Thyroid gland (tissue), 4 donors: ENCODE results near the gene APOO. TPM values are rescaled to one million over a fixed set of nuclear protein-coding genes. Genes with fewer than 3 reads are reported as not detected.
"Not testable (repeated sequence)": the region's sequence is repeated elsewhere in the genome, so short reads cannot be mapped to it uniquely, and the experiment has no call there.

ENCODE experiments used
- DNase-seq, 2 donors: peaks; one replicate each; pipeline ENCODE4 v3.0.0-alpha.2; 2019
- H3K27ac ChIP-seq, 3 donors: fragments of 200-600 bp; sonication (generic); 1 replicate in 2 of 3; 2 replicates in 1 of 3; pipeline ENCODE4 v1.5.1; 2016 to 2019; ENCODE audit warnings: mild to moderate bottlenecking in 1 of 3, moderate library complexity in 1 of 3
- H3K27me3 ChIP-seq: fragments of 200-600 bp; sonication (generic); one replicate; pipeline ENCODE4 v1.5.1; 2019
- H3K36me3 ChIP-seq, 2 donors: fragments of 200-600 bp; sonication (generic); one replicate each; pipeline ENCODE4 v1.5.1; 2016 to 2019
- H3K4me1 ChIP-seq, 2 donors: fragments of 200-600 bp; sonication (generic); one replicate each; pipeline ENCODE4 v1.5.1; 2017 to 2019
- H3K4me3 ChIP-seq, 3 donors: fragments of 200-600 bp; sonication (generic); replicated peaks in 1 of 3; 1 replicate in 2 of 3; 2 replicates in 1 of 3; pipeline ENCODE4 v1.5.1; 2016; ENCODE audit warnings: mild to moderate bottlenecking in 1 of 3
- H3K9me3 ChIP-seq: fragments of 200-600 bp; sonication (generic); one replicate; pipeline ENCODE4 v1.5.1; 2017
- CTCF ChIP-seq, 6 experiments: fragments of 200-600 bp in 3 of 6; fragments of 450-650 bp in 3 of 6; sonication (generic) in 3 of 6; IDR thresholded peaks; one replicate each; pipeline ENCODE4 v1.5.1; 2016 to 2019; ENCODE audit warnings: antibody characterized with exemption in 6 of 6, mild to moderate bottlenecking in 2 of 6, inconsistent platforms in 1 of 6, moderate library complexity in 1 of 6
- POLR2A ChIP-seq, 2 donors: fragments of 450-650 bp; IDR thresholded peaks; one replicate each; pipeline ENCODE4 v1.6.1; 2017; ENCODE audit warnings: antibody characterized with exemption in 2 of 2, mild to moderate bottlenecking in 2 of 2, moderate library complexity in 1 of 2
- WGBS, 2 donors: methylation state at CpG; one replicate each; pipeline ENCODE4 v1.1.5; 2017; 5-methylcytosine and 5-hydroxymethylcytosine counted together
- intact Hi-C: fragments of 100-400 bp; cut with DNase I; formaldehyde crosslinking; loops from one replicate; pipeline ENCODE4 v1.15.1; 2023
- total RNA-seq, 4 donors: library from RNA; depleted of rRNA; stranded (reverse); fragments of >200 nt; gene quantifications; one replicate each; pipeline ENCODE4 v1.2.3, GENCODE V29; 2016

APOO gene
- total RNA-seq, 4 donors from 2014 or later = 12.6 to 34.8 (median 22.5) TPM

- 96 to 100% methylated on average over 2 of the region's 2 CpGs for WGBS, 2 donors
- no peak for DNase-seq
- TF ChIP-seq POLR2A (IDR thresholded peaks at IDR 0.05) (no peak), CTCF (IDR thresholded peaks at IDR 0.05) (no peak)
- Histone ChIP-seq H3K27me3 (no peaks in the 10 kb centered on the region), H3K36me3 (no peaks in the 10 kb centered on the region), H3K4me1 (no peaks in the 10 kb centered on the region), H3K4me3 (no peak overlapping the region), H3K9me3 (no peaks in the 10 kb centered on the region), H3K27ac (no peak overlapping the region)
- intact Hi-C loops = no loop called here
Measured at GRCh38 chrX:23870041-23870440, 37.7 kb downstream of the APOO start.

- 43 to 80% methylated on average over 1 to 3 of the region's 5 CpGs for WGBS, 2 donors
- peak; percentile 46 to 56 for DNase-seq
- no peaks in the 10 kb centered on the region for H3K9me3 ChIP-seq
- H3K27me3 ChIP-seq = no peaks in the 10 kb centered on the region
- no peak for TF ChIP-seq CTCF (IDR thresholded peaks at IDR 0.05)
- no peak for TF ChIP-seq POLR2A (IDR thresholded peaks at IDR 0.05)
- no peak overlapping the region for H3K4me3 ChIP-seq
- H3K36me3 ChIP-seq = no peaks in the 10 kb centered on the region
- intact Hi-C loops = no loop called here
- H3K4me1 ChIP-seq = no peaks in the 10 kb centered on the region
- peak overlapping the region in 1 of 3 donors; percentile 43 for H3K27ac ChIP-seq
Measured at GRCh38 chrX:23864742-23865326, 42.9 kb downstream of the APOO start.

- H3K4me3 ChIP-seq, DNase-seq: not testable (repeated sequence)
- 93 to 100% methylated on average over 2 of the region's 2 CpGs for WGBS, 2 donors
Measured at GRCh38 chrX:23861952-23862351, 45.8 kb downstream of the APOO start.

GRCh38 chrX:23861215-23861896, 46.4 kb downstream of the APOO start:
- TF ChIP-seq POLR2A (IDR thresholded peaks at IDR 0.05) (no peak), CTCF (IDR thresholded peaks at IDR 0.05) (no peak)
- no peaks in the 10 kb centered on the region for H3K4me1 ChIP-seq
- H3K27ac ChIP-seq = no peak overlapping the region
- intact Hi-C loops = no loop called here
- DNase-seq = no peak
- no peak overlapping the region for H3K4me3 ChIP-seq
- no peaks in the 10 kb centered on the region for H3K36me3 ChIP-seq
- no peaks in the 10 kb centered on the region for H3K27me3 ChIP-seq
- 91 to 92% methylated on average over 5 to 6 of the region's 6 CpGs for WGBS, 2 donors
- H3K9me3 ChIP-seq = no peaks in the 10 kb centered on the region

More at GRCh38 chrX:23861952-23862351, 45.8 kb downstream of the APOO start:
- H3K36me3 ChIP-seq, H3K4me1 ChIP-seq, H3K27ac ChIP-seq, H3K9me3 ChIP-seq, intact Hi-C loops, H3K27me3 ChIP-seq: not testable (repeated sequence)

GRCh38 chrX:23859238-23859637, 48.5 kb downstream of the APOO start:
- H3K9me3 ChIP-seq, H3K27me3 ChIP-seq, H3K36me3 ChIP-seq, H3K4me3 ChIP-seq, H3K27ac ChIP-seq, intact Hi-C loops, H3K4me1 ChIP-seq, DNase-seq: not testable (repeated sequence)
- WGBS, 2 donors = 96 to 99% methylated on average over 7 of the region's 7 CpGs

GRCh38 chrX:23857935-23858334, 49.8 kb downstream of the APOO start:
- intact Hi-C loops = no loop called here
- Histone ChIP-seq H3K27ac (no peak overlapping the region), H3K4me1 (no peaks in the 10 kb centered on the region), H3K27me3 (no peaks in the 10 kb centered on the region), H3K36me3 (no peaks in the 10 kb centered on the region), H3K9me3 (no peaks in the 10 kb centered on the region), H3K4me3 (no peak overlapping the region)
- DNase-seq = no peak
- TF ChIP-seq CTCF (IDR thresholded peaks at IDR 0.05) = no peak
- no peak for TF ChIP-seq POLR2A (IDR thresholded peaks at IDR 0.05)
- WGBS, 2 donors = 94 to 100% methylated on average over 3 to 5 of the region's 5 CpGs
